Neuronal stem cell (in vitro differentiated cells): Measurements from ENCODE around the gene CMTM2.
"Not testable (repeated sequence)": the region's sequence is repeated elsewhere in the genome, so short reads cannot be mapped to it uniquely, and the experiment has no call there.

Experiments used
- DNase-seq: peaks from one replicate; pipeline ENCODE4 v3.0.0-alpha.2; 2013; ENCODE audit warnings: low spot score
- H2AFZ ChIP-seq: one replicate; pipeline ENCODE4 v1.6.1; 2013; ENCODE audit warnings: mild to moderate bottlenecking, low read length, inconsistent platforms
- H2AK5ac ChIP-seq: 2 replicates; pipeline ENCODE4 v1.6.1; 2013; ENCODE audit warnings: low read depth, mild to moderate bottlenecking, inconsistent platforms, low read length, moderate library complexity, mixed read lengths
- H2BK120ac ChIP-seq: 2 replicates; pipeline ENCODE4 v1.6.1; 2013; ENCODE audit warnings: low read depth, mild to moderate bottlenecking, inconsistent platforms, low read length, moderate library complexity, mixed read lengths
- H2BK12ac ChIP-seq: one replicate; pipeline ENCODE4 v1.6.1; 2013; ENCODE audit warnings: low read length, inconsistent platforms
- H2BK15ac ChIP-seq: 2 replicates; pipeline ENCODE4 v1.6.1; 2013; ENCODE audit warnings: mild to moderate bottlenecking, low read length, inconsistent platforms, mixed read lengths
- H2BK5ac ChIP-seq: one replicate; pipeline ENCODE4 v1.6.1; 2013; ENCODE audit warnings: inconsistent platforms, mild to moderate bottlenecking, low read length, moderate library complexity
- H3K14ac ChIP-seq: one replicate; pipeline ENCODE4 v1.6.1; 2013; ENCODE audit warnings: low read length, inconsistent platforms
- H3K18ac ChIP-seq: 2 replicates; pipeline ENCODE4 v1.6.1; 2013; ENCODE audit warnings: low read length, inconsistent platforms
- H3K23ac ChIP-seq: 2 replicates; pipeline ENCODE4 v1.6.1; 2013; ENCODE audit warnings: low read depth, mild to moderate bottlenecking, mixed read lengths, low read length, inconsistent platforms; ENCODE audit not compliant: poor library complexity
- H3K27ac ChIP-seq: replicated peaks from 3 replicates; pipeline ENCODE4 v1.5.1; 2013; ENCODE audit warnings: low read length, inconsistent platforms
- H3K27me3 ChIP-seq, 3 experiments: 2 replicates each; pipeline ENCODE4 v1.6.1; 2013; ENCODE audit warnings: low read length in 3 of 3, mild to moderate bottlenecking in 2 of 3, inconsistent platforms in 1 of 3, low read depth in 1 of 3, mixed read lengths in 1 of 3, moderate library complexity in 1 of 3; ENCODE audit not compliant: control insufficient read depth in 3 of 3, insufficient read depth in 3 of 3
- H3K36me3 ChIP-seq, 2 donors: replicated peaks in 1 of 2; 2 replicates each; pipeline ENCODE4 v1.6.1; 2013; ENCODE audit warnings: low read length in 2 of 2; ENCODE audit not compliant: control insufficient read depth in 2 of 2, insufficient read depth in 2 of 2
- H3K4ac ChIP-seq: 2 replicates; pipeline ENCODE4 v1.6.1; 2013; ENCODE audit warnings: inconsistent platforms, mild to moderate bottlenecking, low read length, moderate library complexity
- H3K4me1 ChIP-seq, 2 donors: 1 replicate in 1 of 2; 2 replicates in 1 of 2; pipeline ENCODE4 v1.6.1; 2013; ENCODE audit warnings: low read length in 2 of 2, low read depth in 1 of 2; ENCODE audit not compliant: control insufficient read depth in 2 of 2, insufficient read depth in 1 of 2
- H3K4me2 ChIP-seq: one replicate; pipeline ENCODE4 v1.6.1; 2013; ENCODE audit warnings: mild to moderate bottlenecking, low read length, inconsistent platforms; ENCODE audit not compliant: insufficient read depth, poor library complexity, severe bottlenecking
- H3K4me3 ChIP-seq, 2 donors: 2 replicates each; pipeline ENCODE4 v1.5.1; 2013; ENCODE audit warnings: low read length in 2 of 2, mild to moderate bottlenecking in 2 of 2, inconsistent platforms in 1 of 2, moderate library complexity in 1 of 2
- H3K79me1 ChIP-seq: one replicate; pipeline ENCODE4 v1.6.1; 2013; ENCODE audit warnings: low read depth, mild to moderate bottlenecking, inconsistent platforms, low read length, moderate library complexity
- H3K9ac ChIP-seq: one replicate; pipeline ENCODE4 v1.6.1; 2013; ENCODE audit warnings: mild to moderate bottlenecking, low read depth, low read length, inconsistent platforms; ENCODE audit not compliant: poor library complexity
- H3K9me3 ChIP-seq, 2 donors: replicated peaks in 1 of 2; 2 replicates each; pipeline versions ENCODE3 to v1.6.1; 2013; ENCODE audit warnings: low read length in 2 of 2, mild to moderate bottlenecking in 2 of 2, inconsistent platforms in 1 of 2, low read depth in 1 of 2, mixed read lengths in 1 of 2, moderate library complexity in 1 of 2; ENCODE audit not compliant: control insufficient read depth in 2 of 2, insufficient read depth in 1 of 2
- H4K8ac ChIP-seq: one replicate; pipeline ENCODE4 v1.6.1; 2013; ENCODE audit warnings: low read depth, mild to moderate bottlenecking, inconsistent platforms, low read length, moderate library complexity
- H4K91ac ChIP-seq: one replicate; pipeline ENCODE4 v1.6.1; 2013; ENCODE audit warnings: low read length, low read depth, mild to moderate bottlenecking, inconsistent platforms; ENCODE audit not compliant: poor library complexity
- WGBS, 2 donors: extraction: QIAGEN DNeasy Blood & Tissue Kit; methylation state at CpG; one replicate each; pipeline ENCODE4 v1.1.7; 2013; ENCODE audit warnings: missing lambda C conversion rate in 2 of 2, mixed read lengths in 1 of 2; ENCODE audit not compliant: insufficient read length in 2 of 2, insufficient replicate concordance in 1 of 2; ENCODE audit errors: extremely low coverage in 2 of 2; 5-methylcytosine and 5-hydroxymethylcytosine counted together

The CMTM2 gene

GRCh38 chr16:66609139-66609510, 29.9 kb downstream of the CMTM2 start:
- peaks cover 49 to 76% of the 10 kb centered on the region in 2 donors for H3K36me3 ChIP-seq
- no peak overlapping the region for H3K23ac ChIP-seq
- H2AK5ac ChIP-seq: peak overlapping the region; percentile 49
- no peaks in the 10 kb centered on the region for H3K27me3 ChIP-seq
- H2BK12ac ChIP-seq: no peak overlapping the region
- no peak overlapping the region for H3K4me2 ChIP-seq
- H3K14ac ChIP-seq: no peak overlapping the region
- H2BK120ac ChIP-seq: no peak overlapping the region
- H3K9ac ChIP-seq: no peak overlapping the region
- H4K8ac ChIP-seq: no peak overlapping the region
- H3K9me3 ChIP-seq: peaks cover 8 to 15% of the 10 kb centered on the region in 2 donors
- H2BK15ac ChIP-seq: peak overlapping the region; percentile 72
- H2BK5ac ChIP-seq: no peak overlapping the region
- H4K91ac ChIP-seq: no peak overlapping the region
- no peak overlapping the region for H3K4me3 ChIP-seq
- no peak overlapping the region for H3K4ac ChIP-seq
- no CpG with 5 or more reads among the region's 12 CpGs for WGBS, 2 donors
- no peak overlapping the region for H2AFZ ChIP-seq
- H3K27ac ChIP-seq: no peak overlapping the region
- H3K18ac ChIP-seq: peak overlapping the region; percentile 48
- peaks cover 28% of the 10 kb centered on the region for H3K79me1 ChIP-seq
- DNase-seq: no peak
- H3K4me1 ChIP-seq: peaks cover 12 to 16% of the 10 kb centered on the region in 2 donors

GRCh38 chr16:66610111-66610820, 31.0 kb downstream of the CMTM2 start:
- H3K9ac ChIP-seq: peak overlapping the region; percentile 34
- no peak overlapping the region for H3K4ac ChIP-seq
- H4K91ac ChIP-seq: no peak overlapping the region
- no CpG with 5 or more reads among the region's 14 CpGs for WGBS, 2 donors
- H2BK15ac ChIP-seq: no peak overlapping the region
- peaks cover 53 to 87% of the 10 kb centered on the region in 2 donors for H3K36me3 ChIP-seq
- no peak overlapping the region for H2BK5ac ChIP-seq
- peaks cover 12 to 16% of the 10 kb centered on the region in 2 donors for H3K4me1 ChIP-seq
- no peak for DNase-seq
- H4K8ac ChIP-seq: no peak overlapping the region
- H3K4me3 ChIP-seq: no peak overlapping the region
- peak overlapping the region; percentile 47 for H3K23ac ChIP-seq
- H3K14ac ChIP-seq: no peak overlapping the region
- no peak overlapping the region for H3K27ac ChIP-seq
- no peaks in the 10 kb centered on the region for H3K27me3 ChIP-seq
- no peak overlapping the region for H2BK120ac ChIP-seq
- no peak overlapping the region for H2BK12ac ChIP-seq
- H3K4me2 ChIP-seq: no peak overlapping the region
- no peak overlapping the region for H2AFZ ChIP-seq
- H3K79me1 ChIP-seq: peaks cover 28% of the 10 kb centered on the region
- H3K9me3 ChIP-seq: peaks cover 11 to 18% of the 10 kb centered on the region in 2 donors
- H3K18ac ChIP-seq: no peak overlapping the region
- H2AK5ac ChIP-seq: no peak overlapping the region

GRCh38 chr16:66611911-66612310, 32.6 kb downstream of the CMTM2 start:
- Histone ChIP-seq H3K36me3 (peaks cover 53 to 87% of the 10 kb centered on the region in 2 donors), H3K79me1 (peaks cover 19% of the 10 kb centered on the region), H3K4me1 (peaks cover 6 to 11% of the 10 kb centered on the region in 2 donors), H3K9me3 (peaks cover 11 to 18% of the 10 kb centered on the region in 2 donors)
- H3K9ac ChIP-seq, DNase-seq, H3K27ac ChIP-seq, H3K4ac ChIP-seq, H2AFZ ChIP-seq, H2BK5ac ChIP-seq, H3K4me2 ChIP-seq, H3K23ac ChIP-seq, H3K18ac ChIP-seq, H2BK12ac ChIP-seq, H4K8ac ChIP-seq, H2AK5ac ChIP-seq, H4K91ac ChIP-seq, H3K27me3 ChIP-seq, H2BK120ac ChIP-seq, H3K4me3 ChIP-seq, H3K14ac ChIP-seq, H2BK15ac ChIP-seq: not testable (repeated sequence)
- WGBS, 2 donors: no CpG with 5 or more reads among the region's 8 CpGs

- peak overlapping the region; percentile 87 for H3K23ac ChIP-seq
- H3K14ac ChIP-seq: no peak overlapping the region
- H2AK5ac ChIP-seq: no peak overlapping the region
- peaks cover 16% of the 10 kb centered on the region for H3K79me1 ChIP-seq
- peaks cover 51 to 82% of the 10 kb centered on the region in 2 donors for H3K36me3 ChIP-seq
- H2BK15ac ChIP-seq: no peak overlapping the region
- no peak overlapping the region for H4K8ac ChIP-seq
- H2AFZ ChIP-seq: no peak overlapping the region
- H2BK120ac ChIP-seq: no peak overlapping the region
- H4K91ac ChIP-seq: no peak overlapping the region
- no peaks in the 10 kb centered on the region for H3K27me3 ChIP-seq
- no peak overlapping the region for H2BK5ac ChIP-seq
- peaks cover 6 to 11% of the 10 kb centered on the region in 2 donors for H3K4me1 ChIP-seq
- no peak overlapping the region for H3K4ac ChIP-seq
- no peak overlapping the region for H3K18ac ChIP-seq
- no peak overlapping the region for H2BK12ac ChIP-seq
- DNase-seq: no peak
- H3K27ac ChIP-seq: no peak overlapping the region
- peaks cover 11 to 18% of the 10 kb centered on the region in 2 donors for H3K9me3 ChIP-seq
- H3K4me3 ChIP-seq: no peak overlapping the region
- H3K4me2 ChIP-seq: no peak overlapping the region
- WGBS, 2 donors: no CpG with 5 or more reads among the region's 14 CpGs
- no peak overlapping the region for H3K9ac ChIP-seq
Measured at GRCh38 chr16:66612422-66612821, 33.2 kb downstream of the CMTM2 start.
